Uterus (tissue), 4 donors: ENCODE data around the gene DKK2. TPM values are rescaled to one million over a fixed set of nuclear protein-coding genes. Genes with fewer than 3 reads are reported as not detected.

Source experiments
- DNase-seq, 2 donors: peaks; one replicate each; pipeline ENCODE4 v3.0.0-alpha.2; 2019 to 2020
- H3K27ac ChIP-seq, 2 donors: fragments of 200-600 bp; sonication (generic); 1 replicate in 1 of 2; 2 replicates in 1 of 2; pipeline ENCODE4 v1.5.1; 2016 to 2018
- H3K27me3 ChIP-seq, 2 donors: fragments of 200-600 bp; sonication (generic); one replicate each; pipeline ENCODE4 v1.5.1; 2018 to 2019; ENCODE audit warnings: control low read depth in 1 of 2
- H3K36me3 ChIP-seq, 2 donors: fragments of 200-600 bp; sonication (generic); one replicate each; pipeline ENCODE4 v1.5.1; 2019; ENCODE audit warnings: control low read depth in 1 of 2
- H3K4me1 ChIP-seq, 2 donors: fragments of 200-600 bp; sonication (generic); one replicate each; pipeline ENCODE4 v1.5.1; 2018 to 2019; ENCODE audit warnings: control low read depth in 1 of 2
- H3K4me3 ChIP-seq, 2 donors: fragments of 200-600 bp; sonication (generic); 1 replicate in 1 of 2; 2 replicates in 1 of 2; pipeline ENCODE4 v1.5.1; 2018 to 2019; ENCODE audit warnings: mild to moderate bottlenecking in 1 of 2
- H3K9me3 ChIP-seq, 2 donors: fragments of 200-600 bp; sonication (generic); one replicate each; pipeline ENCODE4 v1.5.1; 2019; ENCODE audit warnings: control low read depth in 1 of 2
- CTCF ChIP-seq, 4 experiments: fragments of 200-600 bp in 2 of 4; fragments of 450-650 bp in 2 of 4; sonication (generic) in 2 of 4; IDR thresholded peaks; one replicate each; pipeline ENCODE4 v1.5.1; 2016 to 2019; ENCODE audit warnings: antibody characterized with exemption in 4 of 4, mild to moderate bottlenecking in 2 of 4, moderate library complexity in 1 of 4
- POLR2A ChIP-seq, 2 donors: fragments of 450-650 bp; IDR thresholded peaks; one replicate each; pipeline ENCODE4 v1.6.1; 2016; ENCODE audit warnings: antibody characterized with exemption in 2 of 2, mild to moderate bottlenecking in 1 of 2, moderate library complexity in 1 of 2
- intact Hi-C: fragments of 100-400 bp; cut with DNase I; formaldehyde crosslinking; loops from one replicate; pipeline ENCODE4 v1.15.1; 2023; ENCODE audit warnings: low total_unique reads
- total RNA-seq, 4 donors: library from RNA; depleted of rRNA in 3 of 4; stranded (reverse); fragments of >200 nt in 3 of 4; gene quantifications; one replicate each; pipeline versions ENCODE4 v1.1.0 to v1.2.4, GENCODE V29; 2014 to 2023
- donor health status: DM: yes; HTN: yes; CAD: no.

The DKK2 gene
- total RNA-seq, 4 donors from 2014 or later, result 1.5 to 25.0 TPM; not detected in 2

- DNase-seq, result no peak
- Histone ChIP-seq H3K27me3 (no peaks in the 10 kb centered on the region), H3K27ac (no peak overlapping the region), H3K4me1 (no peaks in the 10 kb centered on the region), H3K9me3 (no peaks in the 10 kb centered on the region), H3K36me3 (no peaks in the 10 kb centered on the region), H3K4me3 (no peak overlapping the region)
- TF ChIP-seq POLR2A (IDR thresholded peaks at IDR 0.05) (no peak), CTCF (IDR thresholded peaks at IDR 0.05) (no peak)
- intact Hi-C loops, result no loop called here
Observed at GRCh38 chr4:106953036-106953705, 82.9 kb downstream of the DKK2 start.

GRCh38 chr4:106951891-106952290 is 84.2 kb downstream of the DKK2 start:
- no peak for TF ChIP-seq POLR2A (IDR thresholded peaks at IDR 0.05)
- TF ChIP-seq CTCF (IDR thresholded peaks at IDR 0.05), result no peak
- Histone ChIP-seq H3K27ac (no peak overlapping the region), H3K4me1 (no peaks in the 10 kb centered on the region), H3K27me3 (no peaks in the 10 kb centered on the region), H3K9me3 (no peaks in the 10 kb centered on the region), H3K36me3 (no peaks in the 10 kb centered on the region), H3K4me3 (no peak overlapping the region)
- DNase-seq, result no peak
- intact Hi-C loops, result no loop called here

- no peak overlapping the region for H3K4me3 ChIP-seq
- no peak for DNase-seq
- H3K9me3 ChIP-seq, result no peaks in the 10 kb centered on the region
- no peaks in the 10 kb centered on the region for H3K4me1 ChIP-seq
- no peak overlapping the region for H3K27ac ChIP-seq
- TF ChIP-seq CTCF (IDR thresholded peaks at IDR 0.05) (no peak), POLR2A (IDR thresholded peaks at IDR 0.05) (no peak)
- no peaks in the 10 kb centered on the region for H3K36me3 ChIP-seq
- no peaks in the 10 kb centered on the region for H3K27me3 ChIP-seq
- intact Hi-C loops, result no loop called here
Observed at GRCh38 chr4:106941841-106942240, 94.3 kb downstream of the DKK2 start.

GRCh38 chr4:106930522-106930921 is 105.6 kb downstream of the DKK2 start:
- Histone ChIP-seq H3K4me1 (no peaks in the 10 kb centered on the region), H3K27ac (no peak overlapping the region), H3K4me3 (no peak overlapping the region), H3K27me3 (no peaks in the 10 kb centered on the region), H3K36me3 (no peaks in the 10 kb centered on the region), H3K9me3 (no peaks in the 10 kb centered on the region)
- no peak for DNase-seq
- no peak for TF ChIP-seq CTCF (IDR thresholded peaks at IDR 0.05)
- no peak for TF ChIP-seq POLR2A (IDR thresholded peaks at IDR 0.05)
- intact Hi-C loops, result no loop called here

- Histone ChIP-seq H3K27me3 (no peaks in the 10 kb centered on the region), H3K36me3 (no peaks in the 10 kb centered on the region), H3K27ac (no peak overlapping the region), H3K9me3 (no peaks in the 10 kb centered on the region), H3K4me3 (no peak overlapping the region), H3K4me1 (no peaks in the 10 kb centered on the region)
- intact Hi-C loops, result no loop called here
- DNase-seq, result no peak
- TF ChIP-seq CTCF (IDR thresholded peaks at IDR 0.05) (no peak), POLR2A (IDR thresholded peaks at IDR 0.05) (no peak)
Observed at GRCh38 chr4:106929248-106929647, 106.9 kb downstream of the DKK2 start.
